IMR-90 (cell line): ENCODE measurements around the gene HYDIN. TPM values are rescaled to one million over a fixed set of nuclear protein-coding genes. Genes with fewer than 3 reads are reported as not detected.

Experiments used
- ATAC-seq: fragments of 200-7000 bp; cut with Tn5 transposase; 2 replicates; pipeline ENCODE4 v1.9.1; 2020; ENCODE audit warnings: low read depth, mild to moderate bottlenecking, moderate library complexity
- BruUV-seq: library from RNA; stranded (reverse); fragments of 400-500 nt; replicated peaks from 2 replicates; lab custom pipeline; 2021; lab: Mats Ljungman, UMichigan
- CTCF ChIA-PET: fragments of 300-600 bp; formaldehyde crosslinking; extraction: SDS; loops from one replicate; lab custom pipeline; 2021; ENCODE audit warnings: antibody characterized with exemption; lab: Yijun Ruan, JAX
- POLR2A ChIA-PET: fragments of 300-600 bp; sonication (Branson Sonifier 250); formaldehyde crosslinking; loops from one replicate; lab custom pipeline; 2022; ENCODE audit warnings: antibody characterized with exemption; ENCODE audit not compliant: unreplicated experiment; lab: Charles Lee
- DNase-seq: peaks from one replicate; pipeline ENCODE4 v3.0.0; 2013
- H2AFZ ChIP-seq: replicated peaks from 2 replicates; pipeline ENCODE3; 2013; ENCODE audit warnings: low read length, mild to moderate bottlenecking; ENCODE audit not compliant: poor library complexity
- H2AK5ac ChIP-seq: 2 replicates; pipeline ENCODE4 v1.6.1; 2013; ENCODE audit warnings: low read depth, low read length, inconsistent platforms
- H2AK9ac ChIP-seq: replicated peaks from 2 replicates; pipeline ENCODE3; 2013; ENCODE audit warnings: mild to moderate bottlenecking, low read depth, low read length, moderate library complexity; ENCODE audit not compliant: poor library complexity
- H2BK120ac ChIP-seq: 2 replicates; pipeline ENCODE4 v1.6.1; 2013; ENCODE audit warnings: low read depth, low read length, inconsistent platforms
- H2BK15ac ChIP-seq: 3 replicates; pipeline ENCODE4 v1.6.1; 2013; ENCODE audit warnings: low read depth, low read length, inconsistent platforms
- H2BK20ac ChIP-seq: 2 replicates; pipeline ENCODE4 v1.6.1; 2013; ENCODE audit warnings: low read depth, mild to moderate bottlenecking, inconsistent platforms, low read length, moderate library complexity
- H2BK5ac ChIP-seq: 2 replicates; pipeline ENCODE4 v1.6.1; 2013; ENCODE audit warnings: mild to moderate bottlenecking, low read depth, low read length, inconsistent platforms; ENCODE audit not compliant: poor library complexity, severe bottlenecking
- H3K14ac ChIP-seq: replicated peaks from 2 replicates; pipeline ENCODE4 v1.6.1; 2013; ENCODE audit warnings: low read depth, low read length, inconsistent platforms
- H3K18ac ChIP-seq: 2 replicates; pipeline ENCODE4 v1.6.1; 2013; ENCODE audit warnings: low read depth, low read length, control low read depth
- H3K23ac ChIP-seq: 2 replicates; pipeline ENCODE4 v1.6.1; 2013; ENCODE audit warnings: low read depth, low read length, inconsistent platforms
- H3K27ac ChIP-seq: 2 replicates; pipeline ENCODE4 v1.5.1; 2013; ENCODE audit warnings: mild to moderate bottlenecking, control low read depth, low read length; ENCODE audit not compliant: insufficient read depth
- H3K27me3 ChIP-seq: 2 replicates; pipeline ENCODE4 v1.6.1; 2013; ENCODE audit warnings: low read length; ENCODE audit not compliant: control insufficient read depth, insufficient read depth
- H3K36me3 ChIP-seq: 2 replicates; pipeline ENCODE4 v1.6.1; 2013; ENCODE audit warnings: low read length, mixed read lengths; ENCODE audit not compliant: control insufficient read depth, insufficient read depth
- H3K4ac ChIP-seq: 2 replicates; pipeline ENCODE4 v1.6.1; 2013; ENCODE audit warnings: low read depth, low read length, inconsistent platforms
- H3K4me1 ChIP-seq: 2 replicates; pipeline ENCODE4 v1.6.1; 2013; ENCODE audit warnings: low read length, mixed read lengths; ENCODE audit not compliant: control insufficient read depth, insufficient read depth
- H3K4me2 ChIP-seq: 2 replicates; pipeline ENCODE4 v1.6.1; 2013; ENCODE audit warnings: low read depth, mild to moderate bottlenecking, control low read depth, low read length, moderate library complexity
- H3K4me3 ChIP-seq: 2 replicates; pipeline ENCODE4 v1.5.1; 2013; ENCODE audit warnings: low read depth, mild to moderate bottlenecking, control low read depth, low read length, moderate library complexity; ENCODE audit not compliant: insufficient read depth
- H3K56ac ChIP-seq: 2 replicates; pipeline ENCODE4 v1.6.1; 2013; ENCODE audit warnings: low read length, inconsistent platforms; ENCODE audit not compliant: insufficient read depth; ENCODE audit errors: extremely low read depth
- H3K79me1 ChIP-seq, 2 experiments: 2 replicates each; pipeline ENCODE4 v1.6.1; 2013; ENCODE audit warnings: low read length in 2 of 2, inconsistent platforms in 1 of 2, low read depth in 1 of 2
- H3K9ac ChIP-seq: 2 replicates; pipeline ENCODE4 v1.6.1; 2013; ENCODE audit warnings: low read depth, low read length, control low read depth
- H3K9me1 ChIP-seq: 2 replicates; pipeline ENCODE4 v1.6.1; 2013; ENCODE audit warnings: low read length, inconsistent platforms; ENCODE audit not compliant: insufficient read depth
- H3K9me3 ChIP-seq: 2 replicates; pipeline ENCODE4 v1.6.1; 2013; ENCODE audit warnings: low read length; ENCODE audit not compliant: control insufficient read depth, insufficient read depth
- H4K20me1 ChIP-seq: 2 replicates; pipeline ENCODE4 v1.6.1; 2013; ENCODE audit warnings: low read length, inconsistent platforms; ENCODE audit not compliant: insufficient read depth
- H4K5ac ChIP-seq: 2 replicates; pipeline ENCODE4 v1.6.1; 2013; ENCODE audit warnings: mild to moderate bottlenecking, low read depth, low read length, control low read depth
- H4K8ac ChIP-seq, 2 experiments: 2 replicates each; pipeline ENCODE4 v1.6.1; 2013; ENCODE audit warnings: low read depth in 2 of 2, low read length in 2 of 2, control low read depth in 1 of 2, inconsistent platforms in 1 of 2
- H4K91ac ChIP-seq: 2 replicates; pipeline ENCODE4 v1.6.1; 2013; ENCODE audit warnings: low read depth, low read length, inconsistent platforms; ENCODE audit not compliant: insufficient read depth
- BHLHE40 ChIP-seq: fragments of 150-350 bp; IDR thresholded peaks from 2 replicates; pipeline ENCODE4 v1.6.1; 2016; ENCODE audit warnings: mild to moderate bottlenecking, low read depth, low read length
- FOS ChIP-seq: fragments of 150-350 bp; IDR thresholded peaks from 2 replicates; pipeline ENCODE4 v1.6.1; 2016; ENCODE audit warnings: low read depth, low read length
- MAFK ChIP-seq: IDR thresholded peaks from 2 replicates; pipeline ENCODE4 v1.6.1; 2012; ENCODE audit warnings: low read depth, low read length, improper control_type of control experiment
- MAZ ChIP-seq: IDR thresholded peaks from 2 replicates; pipeline ENCODE4 v1.6.1; 2012; ENCODE audit warnings: low read depth, mild to moderate bottlenecking, low read length, improper control_type of control experiment, moderate library complexity, borderline replicate concordance
- MXI1 ChIP-seq: IDR thresholded peaks from 2 replicates; pipeline ENCODE4 v1.6.1; 2012; ENCODE audit warnings: low read depth, mild to moderate bottlenecking, low read length, moderate library complexity, borderline replicate concordance
- NFE2L2 ChIP-seq: fragments of 150-350 bp; IDR thresholded peaks from 2 replicates; pipeline ENCODE4 v1.6.1; 2016; ENCODE audit warnings: low read depth, mild to moderate bottlenecking, low read length
- POLR2A ChIP-seq: IDR thresholded peaks from 2 replicates; pipeline ENCODE4 v1.6.1; 2012; ENCODE audit warnings: mild to moderate bottlenecking, low read depth, low read length
- RAD21 ChIP-seq: IDR thresholded peaks from 2 replicates; pipeline ENCODE4 v1.6.1; 2012; ENCODE audit warnings: low read length, improper control_type of control experiment
- RCOR1 ChIP-seq: IDR thresholded peaks from 2 replicates; pipeline ENCODE4 v1.6.1; 2012; ENCODE audit warnings: mild to moderate bottlenecking, low read length, improper control_type of control experiment; ENCODE audit not compliant: insufficient replicate concordance
- RFX5 ChIP-seq: IDR thresholded peaks from 2 replicates; pipeline ENCODE4 v1.8.0; 2012; ENCODE audit warnings: low read depth, mild to moderate bottlenecking, low read length, moderate library complexity
- SMC3 ChIP-seq: fragments of 150-350 bp; IDR thresholded peaks from 2 replicates; pipeline ENCODE4 v1.6.1; 2016; ENCODE audit warnings: low read depth, mild to moderate bottlenecking, antibody characterized with exemption, low read length, moderate library complexity
- WGBS, 2 experiments: methylation state at CpG; one replicate each; pipeline versions ENCODE4 v1.1.5 to v1.1.7; 2013; ENCODE audit warnings: missing lambda C conversion rate in 2 of 2; ENCODE audit not compliant: insufficient read length in 1 of 2; ENCODE audit errors: extremely low coverage in 2 of 2; 5-methylcytosine and 5-hydroxymethylcytosine counted together
- dilution Hi-C: fragments of 300-500 bp; cut with HindIII; formaldehyde crosslinking; loops from one replicate; pipeline ENCODE4 v1.14.3; 2018; ENCODE audit warnings: low sequenced_read_pairs; ENCODE audit not compliant: unreplicated experiment
- in situ Hi-C: fragments of 300-500 bp; cut with MboI; formaldehyde crosslinking; loops from 3 replicates; pipeline ENCODE4 v1.14.3; 2019; ENCODE audit warnings: low sequenced_read_pairs, inconsistent platforms, mixed read lengths
- intact Hi-C: fragments of 100-400 bp; cut with micrococcal nuclease; formaldehyde crosslinking; loops from 2 replicates; pipeline ENCODE4 v1.10.0; 2022
- polyA plus RNA-seq, 3 experiments: library from polyadenylated mRNA; depleted of rRNA; stranded (reverse); fragments of >200 nt; gene quantifications; 2 replicates each; pipeline ENCODE4 v1.2.3, GENCODE V29; 2012; ENCODE audit warnings: low replicate concordance in 1 of 3
- total RNA-seq: library from RNA; depleted of rRNA; stranded (reverse); fragments of >200 nt; gene quantifications from 2 replicates; pipeline ENCODE4 v1.2.3, GENCODE V29; 2012
- TF ChIP-seq, protein P1 (sequence below): fragments of 150-350 bp; IDR thresholded peaks from 2 replicates; pipeline ENCODE4 v1.6.1; 2017; ENCODE audit warnings: mild to moderate bottlenecking, antibody characterized with exemption, low read length, low read depth
- TF ChIP-seq, protein P2 (sequence below): conservative IDR thresholded peaks from 2 replicates; pipeline ENCODE4 v1.5.1; 2012; ENCODE audit warnings: mild to moderate bottlenecking, low read depth, low read length, improper control_type of control experiment

HYDIN gene
- total and polyA plus RNA-seq, 2 of the 4 experiments (the other 2 are of a cell fraction) = 0.18 to 0.27 TPM

DNA sequence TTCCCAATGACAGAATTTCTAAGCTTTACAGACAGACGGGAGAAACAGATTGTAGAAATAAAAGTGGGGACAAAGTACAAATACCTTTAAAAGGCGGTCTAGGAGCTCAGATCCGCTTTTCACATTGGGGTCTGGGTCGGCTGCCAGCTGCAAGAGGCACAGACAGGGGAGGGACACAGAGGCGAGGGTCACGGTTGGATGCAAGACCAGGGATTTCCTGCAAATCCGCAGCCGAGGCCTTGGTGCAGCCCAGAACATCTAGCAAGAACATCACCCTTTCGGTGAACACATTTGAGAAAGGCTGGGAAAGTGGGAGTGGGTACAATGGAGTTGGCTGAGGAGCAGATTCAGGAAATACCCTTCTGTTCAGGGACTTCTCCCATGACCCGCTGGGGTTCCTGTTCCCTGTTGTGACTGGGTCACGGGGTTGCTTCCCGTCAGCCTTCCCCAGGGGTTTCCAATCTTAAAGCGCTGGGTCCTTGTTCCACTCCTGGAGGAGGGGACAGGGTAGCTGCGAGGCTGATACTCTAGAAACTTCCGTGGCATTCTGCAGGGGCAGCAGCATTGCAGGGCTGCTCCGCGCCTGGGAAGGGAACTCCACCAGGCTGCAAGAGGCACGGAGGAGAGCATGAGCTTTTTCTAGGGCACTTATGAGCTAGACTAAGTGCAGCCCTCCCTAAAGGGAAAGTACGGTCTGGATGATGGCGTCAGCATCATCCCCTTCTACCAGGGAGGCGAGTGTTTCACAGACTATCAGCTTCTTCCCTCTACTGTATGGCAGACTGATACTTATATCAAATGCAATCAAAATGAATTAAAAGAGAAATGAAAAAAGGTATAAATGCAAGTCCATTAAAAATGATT lies 445.6 kb downstream of the HYDIN start:
- no peak overlapping the region for H2AK5ac ChIP-seq
- WGBS, 2 experiments = 91% methylated on average over 9 of the region's 21 CpGs; no CpG with 5 or more reads in 1 of the 2 experiments
- DNase-seq = no peak
- H3K23ac ChIP-seq = no peak overlapping the region
- no peak overlapping the region for H3K4me3 ChIP-seq
- no peak overlapping the region for H3K9ac ChIP-seq
- H3K27ac ChIP-seq = no peak overlapping the region
- H3K4me2 ChIP-seq = no peak overlapping the region
- dilution Hi-C loops = no loop called here
- CTCF ChIA-PET = no interaction called here
- H2BK120ac ChIP-seq = no peak overlapping the region
- H3K36me3 ChIP-seq = peaks cover 57% of the 10 kb centered on the region
- peaks cover 18 to 32% of the 10 kb centered on the region in 2 experiments for H3K79me1 ChIP-seq
- no peak overlapping the region for H2BK5ac ChIP-seq
- intact Hi-C loops = no loop called here
- no peak overlapping the region for H3K18ac ChIP-seq
- no peak overlapping the region for H2BK15ac ChIP-seq
- H4K5ac ChIP-seq = no peak overlapping the region
- no peak overlapping the region for H2BK20ac ChIP-seq
- no peak overlapping the region for H3K56ac ChIP-seq
- H3K9me1 ChIP-seq = peaks cover 7% of the 10 kb centered on the region; the same call in 1 of the 2 replicates
- H4K8ac ChIP-seq = no peak overlapping the region
- H2AFZ ChIP-seq = no peak overlapping the region
- peaks cover 10% of the 10 kb centered on the region for H4K20me1 ChIP-seq
- no peak for TF ChIP-seq FOS
- TF ChIP-seq, protein P1, sequence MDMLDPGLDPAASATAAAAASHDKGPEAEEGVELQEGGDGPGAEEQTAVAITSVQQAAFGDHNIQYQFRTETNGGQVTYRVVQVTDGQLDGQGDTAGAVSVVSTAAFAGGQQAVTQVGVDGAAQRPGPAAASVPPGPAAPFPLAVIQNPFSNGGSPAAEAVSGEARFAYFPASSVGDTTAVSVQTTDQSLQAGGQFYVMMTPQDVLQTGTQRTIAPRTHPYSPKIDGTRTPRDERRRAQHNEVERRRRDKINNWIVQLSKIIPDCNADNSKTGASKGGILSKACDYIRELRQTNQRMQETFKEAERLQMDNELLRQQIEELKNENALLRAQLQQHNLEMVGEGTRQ = no peak
- TF ChIP-seq MAZ = no peak
- TF ChIP-seq MAFK = no peak
- TF ChIP-seq, protein P2, sequence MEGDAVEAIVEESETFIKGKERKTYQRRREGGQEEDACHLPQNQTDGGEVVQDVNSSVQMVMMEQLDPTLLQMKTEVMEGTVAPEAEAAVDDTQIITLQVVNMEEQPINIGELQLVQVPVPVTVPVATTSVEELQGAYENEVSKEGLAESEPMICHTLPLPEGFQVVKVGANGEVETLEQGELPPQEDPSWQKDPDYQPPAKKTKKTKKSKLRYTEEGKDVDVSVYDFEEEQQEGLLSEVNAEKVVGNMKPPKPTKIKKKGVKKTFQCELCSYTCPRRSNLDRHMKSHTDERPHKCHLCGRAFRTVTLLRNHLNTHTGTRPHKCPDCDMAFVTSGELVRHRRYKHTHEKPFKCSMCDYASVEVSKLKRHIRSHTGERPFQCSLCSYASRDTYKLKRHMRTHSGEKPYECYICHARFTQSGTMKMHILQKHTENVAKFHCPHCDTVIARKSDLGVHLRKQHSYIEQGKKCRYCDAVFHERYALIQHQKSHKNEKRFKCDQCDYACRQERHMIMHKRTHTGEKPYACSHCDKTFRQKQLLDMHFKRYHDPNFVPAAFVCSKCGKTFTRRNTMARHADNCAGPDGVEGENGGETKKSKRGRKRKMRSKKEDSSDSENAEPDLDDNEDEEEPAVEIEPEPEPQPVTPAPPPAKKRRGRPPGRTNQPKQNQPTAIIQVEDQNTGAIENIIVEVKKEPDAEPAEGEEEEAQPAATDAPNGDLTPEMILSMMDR = no peak
- TF ChIP-seq BHLHE40 = no peak
- TF ChIP-seq SMC3 = no peak
- TF ChIP-seq RFX5 = no peak
- no peak for TF ChIP-seq RAD21
- TF ChIP-seq POLR2A = no peak
- TF ChIP-seq MXI1 = no peak
- no peak for TF ChIP-seq NFE2L2
- TF ChIP-seq RCOR1 = no peak
- no peak overlapping the region for H4K91ac ChIP-seq
- no peak overlapping the region for H2AK9ac ChIP-seq
- in situ Hi-C loops = loop anchor here (10.0 to 25.0 kb wide), 3 partner anchors 502 to 702 kb away; partner anchors contain the start of genes CALB2, CMTR2 and ZNF19
- no peak for ATAC-seq
- no peaks in the 10 kb centered on the region for H3K27me3 ChIP-seq
- H3K4ac ChIP-seq = no peak overlapping the region
- no peaks in the 10 kb centered on the region; the same call in 1 of the 2 replicates for H3K4me1 ChIP-seq
- BruUV-seq = no TSS peak
- POLR2A ChIA-PET = no interaction called here
- no peak overlapping the region for H3K14ac ChIP-seq
- peaks cover 2% of the 10 kb centered on the region; the same call in 1 of the 2 replicates for H3K9me3 ChIP-seq
